Subcutaneous abdominal adipose tissue (tissue), 5 donors: ENCODE data around the gene TAB3.

ENCODE experiments used
- H3K27ac ChIP-seq: one replicate; pipeline ENCODE4 v1.7.0; 2013; ENCODE audit warnings: low read depth, mild to moderate bottlenecking, inconsistent platforms, low read length, moderate library complexity
- H3K27me3 ChIP-seq, 5 donors: one replicate each; pipeline ENCODE4 v1.7.0; 2013; ENCODE audit warnings: low read length in 5 of 5, inconsistent platforms in 1 of 5; ENCODE audit not compliant: control insufficient read depth in 5 of 5, insufficient read depth in 4 of 5
- H3K36me3 ChIP-seq, 5 donors: one replicate each; pipeline ENCODE4 v1.7.0; 2013; ENCODE audit warnings: low read length in 5 of 5; ENCODE audit not compliant: control insufficient read depth in 5 of 5, insufficient read depth in 5 of 5
- H3K4me1 ChIP-seq, 5 donors: one replicate each; pipeline ENCODE4 v1.7.0; 2013; ENCODE audit warnings: low read length in 5 of 5, mild to moderate bottlenecking in 3 of 5, moderate library complexity in 1 of 5; ENCODE audit not compliant: control insufficient read depth in 5 of 5, insufficient read depth in 5 of 5
- H3K4me3 ChIP-seq, 5 donors: one replicate each; pipeline ENCODE4 v1.7.0; 2013; ENCODE audit warnings: low read length in 5 of 5, low read depth in 1 of 5
- H3K9ac ChIP-seq, 5 donors: one replicate each; pipeline ENCODE4 v1.7.0; 2013; ENCODE audit warnings: low read length in 5 of 5, mild to moderate bottlenecking in 4 of 5, moderate library complexity in 3 of 5
- H3K9me3 ChIP-seq, 5 donors: one replicate each; pipeline ENCODE4 v1.7.0; 2013; ENCODE audit warnings: low read length in 5 of 5; ENCODE audit not compliant: control insufficient read depth in 5 of 5
- donor health status: healthy.
- donor health status: healthy.
- donor health status: healthy.
- donor health status: healthy.
- donor health status: healthy.

The TAB3 gene

GRCh38 chrX:30874851-30875250 lies 14.2 kb downstream of the TAB3 start:
- Histone ChIP-seq H3K27me3 (peaks cover 0 to 7% (median 0%) of the 10 kb centered on the region in 5 donors), H3K27ac (no peak overlapping the region), H3K36me3 (no peaks in the 10 kb centered on the region), H3K4me1 (no peaks in the 10 kb centered on the region), H3K9ac (no peak overlapping the region), H3K9me3 (no peaks in the 10 kb centered on the region), H3K4me3 (no peak overlapping the region)

DNA sequence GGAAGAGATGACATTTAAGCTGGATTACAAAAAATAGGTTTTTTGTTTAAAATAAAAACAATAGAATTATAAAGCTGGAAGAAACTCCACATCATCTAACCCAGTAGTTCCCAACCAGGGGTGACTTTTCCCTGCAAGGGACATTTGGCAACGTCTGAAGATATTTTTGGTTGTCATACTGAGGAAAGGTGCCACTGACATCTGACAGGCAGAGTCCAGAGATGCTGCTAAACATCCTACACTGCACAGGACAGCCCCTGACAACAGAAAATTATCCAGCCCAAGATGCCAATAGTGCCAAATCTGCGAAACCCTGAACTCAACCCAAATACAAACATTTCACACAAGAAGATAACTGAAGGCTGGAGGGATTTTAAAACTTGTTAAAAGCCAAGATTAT lies 18.5 kb downstream of the TAB3 start:
- no peak overlapping the region for H3K9ac ChIP-seq
- H3K27ac ChIP-seq: no peak overlapping the region
- peaks cover 0 to 5% (median 3%) of the 10 kb centered on the region in 5 donors for H3K36me3 ChIP-seq
- H3K27me3 ChIP-seq: peaks cover 0 to 7% (median 0%) of the 10 kb centered on the region in 5 donors
- H3K4me1 ChIP-seq: no peaks in the 10 kb centered on the region
- no peaks in the 10 kb centered on the region for H3K9me3 ChIP-seq
- no peak overlapping the region for H3K4me3 ChIP-seq

GRCh38 chrX:30865612-30866011 lies 23.4 kb downstream of the TAB3 start:
- Histone ChIP-seq H3K4me1 (no peaks in the 10 kb centered on the region), H3K27me3 (peaks cover 0 to 2% (median 0%) of the 10 kb centered on the region in 5 donors), H3K36me3 (peaks cover 0 to 7% (median 3%) of the 10 kb centered on the region in 5 donors), H3K27ac (no peak overlapping the region), H3K9ac (no peak overlapping the region), H3K9me3 (no peaks in the 10 kb centered on the region), H3K4me3 (no peak overlapping the region)

- H3K9me3 ChIP-seq: no peaks in the 10 kb centered on the region
- peaks cover 0 to 7% (median 3%) of the 10 kb centered on the region in 5 donors for H3K36me3 ChIP-seq
- H3K4me3 ChIP-seq: no peak overlapping the region
- H3K4me1 ChIP-seq: no peaks in the 10 kb centered on the region
- H3K27ac ChIP-seq: no peak overlapping the region
- H3K27me3 ChIP-seq: peaks cover 0 to 2% (median 0%) of the 10 kb centered on the region in 5 donors
- no peak overlapping the region for H3K9ac ChIP-seq
Measured at GRCh38 chrX:30865015-30865414, 24.0 kb downstream of the TAB3 start.

DNA sequence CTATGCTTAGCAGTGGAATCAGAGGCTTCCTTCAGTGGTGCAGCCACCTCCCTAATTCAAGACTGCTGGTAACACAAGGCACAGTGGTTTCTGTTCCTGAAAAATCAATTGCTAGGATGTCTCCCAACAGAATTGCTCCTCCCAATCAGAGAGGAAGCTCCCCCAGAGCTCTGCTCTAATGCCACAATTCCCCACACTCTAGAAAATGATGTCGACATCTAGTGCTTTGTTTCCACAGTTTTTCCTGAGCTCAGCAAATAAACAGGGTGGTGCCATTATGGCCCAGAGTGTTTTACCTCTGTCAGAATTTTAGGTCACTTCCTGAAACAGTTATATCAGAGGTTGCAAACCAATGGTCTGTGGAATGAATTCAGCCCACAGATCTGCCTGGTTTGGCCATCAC lies 24.7 kb downstream of the TAB3 start:
- H3K9me3 ChIP-seq: no peaks in the 10 kb centered on the region
- H3K4me1 ChIP-seq: no peaks in the 10 kb centered on the region
- H3K9ac ChIP-seq: no peak overlapping the region
- no peak overlapping the region for H3K27ac ChIP-seq
- peaks cover 0 to 2% (median 0%) of the 10 kb centered on the region in 5 donors for H3K27me3 ChIP-seq
- H3K36me3 ChIP-seq: peaks cover 2 to 12% (median 3%) of the 10 kb centered on the region in 5 donors
- H3K4me3 ChIP-seq: no peak overlapping the region

GRCh38 chrX:30863974-30864373 lies 25.1 kb downstream of the TAB3 start:
- Histone ChIP-seq H3K9ac (no peak overlapping the region), H3K9me3 (no peaks in the 10 kb centered on the region), H3K4me1 (no peaks in the 10 kb centered on the region), H3K27ac (no peak overlapping the region), H3K36me3 (peaks cover 2 to 16% (median 5%) of the 10 kb centered on the region in 5 donors), H3K4me3 (no peak overlapping the region), H3K27me3 (peaks cover 0 to 2% (median 0%) of the 10 kb centered on the region in 5 donors)

GRCh38 chrX:30858098-30858497 lies 31.0 kb downstream of the TAB3 start:
- Histone ChIP-seq H3K27ac (no peak overlapping the region), H3K4me1 (no peaks in the 10 kb centered on the region), H3K9me3 (no peaks in the 10 kb centered on the region), H3K9ac (no peak overlapping the region), H3K36me3 (peaks cover 3 to 31% (median 18%) of the 10 kb centered on the region in 5 donors), H3K4me3 (no peak overlapping the region), H3K27me3 (peaks cover 0 to 2% (median 0%) of the 10 kb centered on the region in 5 donors)

DNA sequence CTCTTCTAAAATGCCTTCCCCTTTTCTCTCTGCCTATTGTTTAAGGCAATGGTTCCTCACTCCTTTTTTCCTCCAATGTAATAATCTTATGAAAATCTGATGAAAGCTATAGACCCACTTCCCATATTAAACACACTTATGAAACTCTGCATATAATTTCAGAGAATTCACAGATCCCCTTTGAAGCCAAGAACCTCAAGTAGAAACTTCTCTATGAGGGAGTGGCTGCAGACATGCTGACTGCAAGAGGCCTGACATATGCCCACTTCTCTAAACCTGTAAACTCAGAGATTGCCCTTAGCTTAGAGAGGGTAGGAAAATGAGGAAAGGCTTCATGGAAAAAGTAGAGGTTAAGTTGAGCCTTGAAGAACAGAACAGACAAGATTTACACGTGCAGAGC lies 37.6 kb downstream of the TAB3 start:
- Histone ChIP-seq H3K9me3 (no peaks in the 10 kb centered on the region), H3K27ac (no peak overlapping the region), H3K36me3 (peaks cover 11 to 25% (median 17%) of the 10 kb centered on the region in 5 donors), H3K9ac (no peak overlapping the region), H3K4me1 (no peaks in the 10 kb centered on the region), H3K27me3 (peaks cover 0 to 3% (median 0%) of the 10 kb centered on the region in 5 donors), H3K4me3 (no peak overlapping the region)

DNA sequence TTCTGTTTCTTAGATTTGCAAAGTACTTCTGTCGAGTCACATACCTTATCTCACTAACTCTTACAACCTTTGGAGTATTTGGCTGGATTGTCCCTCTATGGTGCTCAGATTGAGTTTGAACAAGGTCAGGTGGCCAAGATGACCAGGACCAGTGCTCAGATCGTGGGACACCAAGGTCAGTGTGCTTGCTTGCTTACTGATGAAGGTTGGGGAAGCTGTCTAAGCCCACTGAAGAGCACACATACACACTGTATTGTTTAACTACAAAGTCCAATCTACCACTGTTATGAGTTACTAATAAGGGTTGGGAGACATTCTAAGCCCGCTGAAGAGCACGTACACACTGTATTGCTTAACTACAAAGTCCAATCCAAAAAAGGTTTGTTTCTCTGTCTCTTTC lies 53.7 kb downstream of the TAB3 start:
- H3K36me3 ChIP-seq: peaks cover 4 to 16% (median 10%) of the 10 kb centered on the region in 5 donors
- H3K4me3 ChIP-seq: no peak overlapping the region
- H3K4me1 ChIP-seq: no peaks in the 10 kb centered on the region
- H3K27ac ChIP-seq: no peak overlapping the region
- no peak overlapping the region for H3K9ac ChIP-seq
- no peaks in the 10 kb centered on the region for H3K27me3 ChIP-seq
- H3K9me3 ChIP-seq: no peaks in the 10 kb centered on the region

GRCh38 chrX:30833896-30834295 lies 55.2 kb downstream of the TAB3 start:
- Histone ChIP-seq H3K9me3 (no peaks in the 10 kb centered on the region), H3K36me3 (peaks cover 4 to 16% (median 10%) of the 10 kb centered on the region in 5 donors), H3K4me1 (no peaks in the 10 kb centered on the region), H3K9ac (no peak overlapping the region), H3K27me3 (no peaks in the 10 kb centered on the region), H3K4me3 (no peak overlapping the region), H3K27ac (no peak overlapping the region)

DNA sequence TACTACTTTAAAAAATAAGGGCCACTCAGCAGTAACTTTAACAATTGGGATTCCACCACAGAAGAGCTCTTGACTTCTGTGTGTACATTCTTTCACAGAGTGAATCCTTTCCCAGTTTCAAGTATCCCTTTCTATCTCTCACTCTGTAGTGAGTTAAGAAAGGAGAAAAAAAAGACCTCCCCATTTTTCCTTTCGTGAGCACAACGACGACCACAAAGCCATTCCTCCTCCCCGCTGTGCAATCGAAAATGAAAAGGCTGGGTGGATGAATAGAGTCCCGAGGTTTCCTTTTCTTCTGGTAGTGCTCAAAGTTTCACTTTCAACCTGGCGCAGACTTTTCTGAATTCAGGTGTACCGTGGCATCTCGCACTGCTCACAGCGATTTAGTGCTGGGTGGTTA lies 58.0 kb downstream of the TAB3 start:
- Histone ChIP-seq H3K27ac (no peak overlapping the region), H3K4me1 (no peaks in the 10 kb centered on the region), H3K27me3 (no peaks in the 10 kb centered on the region), H3K4me3 (no peak overlapping the region), H3K9me3 (no peaks in the 10 kb centered on the region), H3K36me3 (peaks cover 0 to 10% (median 0%) of the 10 kb centered on the region in 5 donors), H3K9ac (no peak overlapping the region)
